Mucosa of descending colon (tissue), 3 donors: ENCODE results near the gene BDKRB2. TPM values are rescaled to one million over a fixed set of nuclear protein-coding genes. Genes with fewer than 3 reads are reported as not detected.

ENCODE experiments used
- ATAC-seq: fragments of 200-7000 bp; cut with Tn5 transposase; one replicate; pipeline ENCODE4 v1.9.1; 2020; ENCODE audit warnings: mild to moderate bottlenecking, moderate library complexity
- DNase-seq, 3 donors: peaks; one replicate each; pipeline ENCODE4 v3.0.0-alpha.2; 2020
- H3K36me3 ChIP-seq: fragments of 200-600 bp; one replicate; pipeline ENCODE4 v1.8.0; 2021; ENCODE audit warnings: low read depth, mild to moderate bottlenecking
- H3K4me1 ChIP-seq: fragments of 200-600 bp; one replicate; pipeline ENCODE4 v1.8.0; 2021; ENCODE audit warnings: low read depth, mild to moderate bottlenecking
- H3K4me3 ChIP-seq: fragments of 200-600 bp; one replicate; pipeline ENCODE4 v1.8.0; 2021; ENCODE audit warnings: mild to moderate bottlenecking
- H3K9me3 ChIP-seq: fragments of 200-600 bp; one replicate; pipeline ENCODE4 v1.8.0; 2021; ENCODE audit warnings: mild to moderate bottlenecking
- intact Hi-C, 2 donors: fragments of 100-400 bp; cut with DNase I in 1 of 2; cut with micrococcal nuclease in 1 of 2; formaldehyde crosslinking; loops; one replicate each; pipeline versions ENCODE4 v1.11.0 to v1.11.1; 2022; cut with DNase I, micrococcal nuclease
- total RNA-seq, 3 donors: library from RNA; stranded (reverse); fragmentation: NEBNext Ultra II Directional in 2 of 3; extraction: Animal tissue kit (Norgen Biotek cat#: 25700) in 2 of 3; gene quantifications; one replicate each; pipeline versions ENCODE4 v1.2.1 to v1.2.4, GENCODE V29; 2021 to 2023
- TF ChIP-seq, protein P1 (sequence below): fragments of 200-600 bp; IDR thresholded peaks from one replicate; pipeline ENCODE4 v1.8.0; 2022; ENCODE audit warnings: antibody characterized with exemption, mild to moderate bottlenecking
- donor health status: DM: no; HTN: no; CAD: no; lungs with moderate emphysema.
- donor health status: DM: no; HTN: no; CAD: no.
- donor health status: DM: no; HTN: yes; CAD: no.

Gene BDKRB2
- total RNA-seq, 3 donors from 2014 or later = 18.7 to 38.6 (median 25.4) TPM

DNA sequence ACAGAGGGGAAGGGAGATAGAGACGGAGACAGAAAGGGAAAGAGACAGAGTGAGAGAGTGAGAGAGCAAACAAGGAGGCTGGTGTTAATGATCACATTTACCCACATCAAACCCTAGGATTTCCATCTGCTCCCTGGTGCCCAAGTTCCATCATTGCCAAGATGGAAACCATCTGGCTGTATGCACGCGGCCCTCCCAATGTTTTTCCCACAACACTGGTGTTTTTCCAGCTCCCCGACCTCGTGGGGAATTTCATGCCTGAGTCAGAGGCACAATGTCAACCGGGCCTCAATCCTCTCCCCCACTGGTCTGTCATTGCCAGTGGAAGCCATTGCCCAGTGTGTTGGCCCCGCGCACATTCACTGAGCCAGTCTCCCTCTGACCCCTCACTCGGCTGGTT, 19.9 kb upstream of the BDKRB2 start:
- no peaks in the 10 kb centered on the region for H3K9me3 ChIP-seq
- intact Hi-C loops = no loop called here
- ATAC-seq (no peak), DNase-seq (no peak)
- no peaks in the 10 kb centered on the region for H3K4me1 ChIP-seq
- H3K36me3 ChIP-seq = no peaks in the 10 kb centered on the region
- TF ChIP-seq, protein P1, sequence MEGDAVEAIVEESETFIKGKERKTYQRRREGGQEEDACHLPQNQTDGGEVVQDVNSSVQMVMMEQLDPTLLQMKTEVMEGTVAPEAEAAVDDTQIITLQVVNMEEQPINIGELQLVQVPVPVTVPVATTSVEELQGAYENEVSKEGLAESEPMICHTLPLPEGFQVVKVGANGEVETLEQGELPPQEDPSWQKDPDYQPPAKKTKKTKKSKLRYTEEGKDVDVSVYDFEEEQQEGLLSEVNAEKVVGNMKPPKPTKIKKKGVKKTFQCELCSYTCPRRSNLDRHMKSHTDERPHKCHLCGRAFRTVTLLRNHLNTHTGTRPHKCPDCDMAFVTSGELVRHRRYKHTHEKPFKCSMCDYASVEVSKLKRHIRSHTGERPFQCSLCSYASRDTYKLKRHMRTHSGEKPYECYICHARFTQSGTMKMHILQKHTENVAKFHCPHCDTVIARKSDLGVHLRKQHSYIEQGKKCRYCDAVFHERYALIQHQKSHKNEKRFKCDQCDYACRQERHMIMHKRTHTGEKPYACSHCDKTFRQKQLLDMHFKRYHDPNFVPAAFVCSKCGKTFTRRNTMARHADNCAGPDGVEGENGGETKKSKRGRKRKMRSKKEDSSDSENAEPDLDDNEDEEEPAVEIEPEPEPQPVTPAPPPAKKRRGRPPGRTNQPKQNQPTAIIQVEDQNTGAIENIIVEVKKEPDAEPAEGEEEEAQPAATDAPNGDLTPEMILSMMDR = no peak
- no peak overlapping the region for H3K4me3 ChIP-seq

DNA sequence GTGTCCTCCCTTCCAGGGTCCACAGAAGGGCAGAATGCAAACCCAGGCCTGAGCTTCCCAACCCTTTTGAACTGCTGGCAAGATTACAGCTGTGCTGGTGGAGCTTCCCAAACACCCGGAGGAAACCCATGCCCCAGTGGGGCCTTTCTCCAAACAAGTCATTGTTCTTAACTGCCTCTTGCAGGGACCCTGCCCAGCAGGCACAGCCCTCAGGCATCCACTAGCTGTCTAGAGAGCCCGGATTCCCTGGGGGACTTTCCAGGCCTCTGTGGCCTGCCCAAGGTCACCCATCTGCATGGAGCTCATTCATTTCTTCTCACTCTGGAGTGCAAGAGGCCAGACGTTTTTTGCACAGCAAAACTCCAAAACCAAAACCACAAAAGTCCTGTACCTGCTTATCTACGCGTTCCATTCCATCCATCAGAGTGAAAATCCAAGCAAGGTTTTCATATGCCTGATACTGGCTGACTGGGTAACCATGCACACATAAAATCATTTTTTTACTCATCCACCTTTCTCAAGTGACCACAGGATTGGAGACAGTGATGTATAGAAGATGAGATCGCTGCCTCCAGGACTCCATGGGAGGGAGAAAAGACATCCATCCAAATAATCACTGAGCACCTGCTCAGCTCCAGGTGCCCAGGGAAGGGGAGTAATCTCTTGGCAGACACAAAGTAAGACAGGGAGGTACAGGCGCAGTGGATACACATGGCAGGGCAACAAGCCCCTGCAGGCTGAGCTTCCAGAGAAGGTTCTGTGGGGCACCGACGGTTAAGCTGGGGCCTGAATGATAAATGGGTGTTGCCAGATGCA, 17.2 kb upstream of the BDKRB2 start:
- no peaks in the 10 kb centered on the region for H3K36me3 ChIP-seq
- no peaks in the 10 kb centered on the region for H3K4me1 ChIP-seq
- TF ChIP-seq, protein P1 = no peak
- H3K4me3 ChIP-seq = no peak overlapping the region
- no peaks in the 10 kb centered on the region for H3K9me3 ChIP-seq
- intact Hi-C loops = no loop called here
- no peak for DNase-seq
- ATAC-seq = no peak

DNA sequence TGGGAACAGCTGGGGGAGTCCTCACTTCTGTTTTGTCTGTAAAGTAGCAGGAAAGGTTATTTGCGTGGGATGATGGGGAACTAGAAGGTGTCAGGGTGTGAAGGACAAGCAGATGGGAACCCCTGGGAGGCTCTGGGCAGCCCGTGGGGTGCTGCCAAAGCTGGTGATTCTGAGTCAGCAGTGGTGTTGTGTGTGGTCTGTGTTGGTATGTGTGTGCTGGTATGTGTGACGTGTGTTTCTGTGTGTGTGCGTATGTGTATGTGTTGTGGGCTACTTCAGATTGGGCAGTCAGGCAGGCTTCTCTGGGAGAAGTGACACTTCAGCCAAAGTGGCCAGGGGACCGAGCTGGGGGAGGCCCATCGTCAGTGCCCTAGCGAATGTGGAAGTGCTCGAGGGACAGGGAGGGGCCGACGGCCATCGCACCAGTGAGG, 15.3 kb upstream of the BDKRB2 start:
- TF ChIP-seq, protein P1 = no peak
- DNase-seq = no peak
- peak; percentile 37 for ATAC-seq
- Histone ChIP-seq H3K4me1 (no peaks in the 10 kb centered on the region), H3K4me3 (no peak overlapping the region), H3K36me3 (no peaks in the 10 kb centered on the region), H3K9me3 (no peaks in the 10 kb centered on the region)
- intact Hi-C loops = no loop called here

DNA sequence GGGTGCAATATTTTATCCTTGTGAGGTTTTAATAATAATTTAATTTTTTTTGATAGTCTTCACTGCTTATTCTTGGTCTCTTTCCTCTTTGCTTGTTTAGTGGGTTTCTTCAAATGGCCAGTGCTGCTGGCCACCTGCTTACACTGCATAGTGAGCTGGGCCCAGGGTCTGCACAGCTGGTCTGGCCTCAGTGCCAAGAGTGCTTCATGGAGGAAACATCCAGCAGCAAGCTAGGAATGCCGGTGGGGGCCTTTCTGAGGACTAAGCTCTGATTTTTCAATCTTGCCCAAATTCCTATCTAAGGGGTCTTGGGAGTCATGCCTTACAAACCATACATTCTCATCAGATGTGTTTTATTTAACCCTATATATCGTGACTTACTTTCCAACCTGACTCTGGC, 13.3 kb upstream of the BDKRB2 start:
- DNase-seq (no peak), ATAC-seq (no peak)
- peaks cover 5% of the 10 kb centered on the region for H3K4me1 ChIP-seq

DNA sequence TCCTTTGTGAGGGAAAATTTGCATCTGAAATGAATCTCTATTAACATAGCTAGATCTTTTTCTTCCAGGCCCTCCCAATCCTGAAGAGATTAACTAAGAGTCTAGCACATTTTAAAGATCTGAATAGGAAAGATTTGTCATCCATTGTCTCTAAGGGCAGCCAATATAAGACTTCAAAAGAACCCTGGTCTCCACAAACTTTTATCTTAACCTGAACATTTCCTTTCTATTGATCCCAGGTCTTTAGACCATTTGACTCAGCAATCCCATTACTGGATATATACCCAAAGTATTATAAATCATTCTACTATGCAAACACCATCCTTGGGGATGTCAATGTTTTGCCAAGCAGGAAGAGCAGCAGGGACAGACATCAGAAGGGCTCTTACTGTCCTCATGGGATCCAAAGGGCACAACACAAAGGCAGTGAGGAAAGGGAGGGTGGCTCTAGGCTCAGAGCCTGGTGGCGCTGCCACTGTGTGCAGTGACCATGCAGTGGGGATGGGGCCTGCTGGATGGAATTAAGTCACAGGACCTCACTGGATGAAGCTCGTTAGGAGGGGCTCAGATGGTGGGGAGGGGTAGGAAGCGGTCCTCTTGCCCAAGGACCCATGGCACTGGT, 12.7 kb upstream of the BDKRB2 start:
- no peak for DNase-seq
- TF ChIP-seq, protein P1 = no peak
- Histone ChIP-seq H3K9me3 (no peaks in the 10 kb centered on the region), H3K4me1 (peaks cover 5% of the 10 kb centered on the region), H3K36me3 (no peaks in the 10 kb centered on the region), H3K4me3 (no peak overlapping the region)
- peak; percentile 45 for ATAC-seq
- intact Hi-C loops = no loop called here

More for the DNA sequence above, 13.3 kb upstream of the BDKRB2 start:
- H3K36me3 ChIP-seq = no peaks in the 10 kb centered on the region
- H3K4me3 ChIP-seq = no peak overlapping the region
- H3K9me3 ChIP-seq = no peaks in the 10 kb centered on the region
- TF ChIP-seq, protein P1 = no peak
- intact Hi-C loops = no loop called here
